Muscle layer of duodenum (tissue), 2 donors: ENCODE data around the gene RAC2.

Experiments
- H3K27ac ChIP-seq: one replicate; pipeline ENCODE4 v1.7.0; 2013; ENCODE audit warnings: mild to moderate bottlenecking, low read length
- H3K27me3 ChIP-seq: one replicate; pipeline ENCODE4 v1.7.0; 2013; ENCODE audit warnings: low read depth, mild to moderate bottlenecking, control low read depth, low read length
- H3K36me3 ChIP-seq, 2 donors: one replicate each; pipeline ENCODE4 v1.7.0; 2013; ENCODE audit warnings: low read length in 2 of 2, control low read depth in 1 of 2, mild to moderate bottlenecking in 1 of 2; ENCODE audit not compliant: insufficient read depth in 2 of 2, control insufficient read depth in 1 of 2
- H3K4me1 ChIP-seq, 2 donors: one replicate each; pipeline ENCODE4 v1.7.0; 2013; ENCODE audit warnings: low read length in 2 of 2, mild to moderate bottlenecking in 2 of 2, control low read depth in 1 of 2, moderate library complexity in 1 of 2; ENCODE audit not compliant: insufficient read depth in 2 of 2, control insufficient read depth in 1 of 2
- H3K4me3 ChIP-seq, 2 donors: one replicate each; pipeline ENCODE4 v1.7.0; 2013; ENCODE audit warnings: low read length in 2 of 2, low read depth in 1 of 2, mild to moderate bottlenecking in 1 of 2
- H3K9me3 ChIP-seq, 2 donors: one replicate each; pipeline ENCODE4 v1.7.0; 2013; ENCODE audit warnings: low read length in 2 of 2, control low read depth in 1 of 2, mild to moderate bottlenecking in 1 of 2; ENCODE audit not compliant: control insufficient read depth in 1 of 2
- donor health status: healthy.

The RAC2 gene

GRCh38 chr22:37244114-37244921 lies at the start of gene RAC2:
Gene RAC2 (minus strand): TSS chr22:37244269. CDS start chr22:37244148, 121 bp downstream.
- Histone ChIP-seq H3K27ac (peak within 1 kb of the TSS; percentile 45), H3K36me3 (no peaks in the 10 kb centered on the region), H3K4me3 (peak within 1 kb of the TSS; percentile 53 to 59), H3K4me1 (peaks cover 3 to 14% of the 10 kb centered on the region in 2 donors), H3K9me3 (no peaks in the 10 kb centered on the region), H3K27me3 (no peaks in the 10 kb centered on the region)

- no peaks in the 10 kb centered on the region for H3K9me3 ChIP-seq
- H3K4me1 ChIP-seq = no peaks in the 10 kb centered on the region
- H3K27ac ChIP-seq = no peak overlapping the region
- H3K27me3 ChIP-seq = no peaks in the 10 kb centered on the region
- H3K36me3 ChIP-seq = no peaks in the 10 kb centered on the region
- no peak overlapping the region for H3K4me3 ChIP-seq
These were observed 49.1 kb upstream of the RAC2 start for GRCh38 chr22:37293172-37293571.

- Histone ChIP-seq H3K27ac (no peak overlapping the region), H3K4me1 (no peaks in the 10 kb centered on the region), H3K4me3 (no peak overlapping the region), H3K9me3 (no peaks in the 10 kb centered on the region), H3K27me3 (no peaks in the 10 kb centered on the region), H3K36me3 (no peaks in the 10 kb centered on the region)
These were observed 48.6 kb upstream of the RAC2 start for GRCh38 chr22:37292641-37293040.

- Histone ChIP-seq H3K4me1 (no peaks in the 10 kb centered on the region), H3K27ac (no peak overlapping the region), H3K36me3 (no peaks in the 10 kb centered on the region), H3K4me3 (no peak overlapping the region), H3K27me3 (no peaks in the 10 kb centered on the region), H3K9me3 (no peaks in the 10 kb centered on the region)
These were observed 47.7 kb upstream of the RAC2 start for GRCh38 chr22:37291559-37292298.

GRCh38 chr22:37290737-37291136 lies 46.7 kb upstream of the RAC2 start:
- Histone ChIP-seq H3K27me3 (no peaks in the 10 kb centered on the region), H3K4me1 (no peaks in the 10 kb centered on the region), H3K4me3 (no peak overlapping the region), H3K36me3 (no peaks in the 10 kb centered on the region), H3K9me3 (no peaks in the 10 kb centered on the region), H3K27ac (no peak overlapping the region)

GRCh38 chr22:37289156-37289735 lies 45.2 kb upstream of the RAC2 start:
- no peak overlapping the region for H3K27ac ChIP-seq
- H3K27me3 ChIP-seq = no peaks in the 10 kb centered on the region
- H3K4me3 ChIP-seq = no peak overlapping the region
- no peaks in the 10 kb centered on the region for H3K36me3 ChIP-seq
- H3K9me3 ChIP-seq = no peaks in the 10 kb centered on the region
- H3K4me1 ChIP-seq = peaks cover 0 to 7% of the 10 kb centered on the region in 2 donors

GRCh38 chr22:37288521-37288920 lies 44.5 kb upstream of the RAC2 start:
- no peak overlapping the region for H3K27ac ChIP-seq
- H3K9me3 ChIP-seq = no peaks in the 10 kb centered on the region
- H3K36me3 ChIP-seq = no peaks in the 10 kb centered on the region
- H3K27me3 ChIP-seq = no peaks in the 10 kb centered on the region
- H3K4me1 ChIP-seq = peaks cover 0 to 8% of the 10 kb centered on the region in 2 donors
- no peak overlapping the region for H3K4me3 ChIP-seq

GRCh38 chr22:37287550-37287951 lies 43.5 kb upstream of the RAC2 start:
- H3K4me3 ChIP-seq = no peak overlapping the region
- no peaks in the 10 kb centered on the region for H3K27me3 ChIP-seq
- H3K27ac ChIP-seq = no peak overlapping the region
- no peaks in the 10 kb centered on the region for H3K36me3 ChIP-seq
- no peaks in the 10 kb centered on the region for H3K9me3 ChIP-seq
- H3K4me1 ChIP-seq = peaks cover 0 to 8% of the 10 kb centered on the region in 2 donors

GRCh38 chr22:37285937-37286336 lies 41.9 kb upstream of the RAC2 start:
- Histone ChIP-seq H3K4me3 (no peak overlapping the region), H3K27ac (no peak overlapping the region), H3K36me3 (no peaks in the 10 kb centered on the region), H3K9me3 (no peaks in the 10 kb centered on the region), H3K27me3 (no peaks in the 10 kb centered on the region), H3K4me1 (peaks cover 0 to 8% of the 10 kb centered on the region in 2 donors)

- no peak overlapping the region for H3K27ac ChIP-seq
These were observed 40.8 kb upstream of the RAC2 start for GRCh38 chr22:37284805-37285355.

More at GRCh38 chr22:37284805-37285355, 40.8 kb upstream of the RAC2 start:
- peaks cover 0 to 8% of the 10 kb centered on the region in 2 donors for H3K4me1 ChIP-seq
- H3K27me3 ChIP-seq = no peaks in the 10 kb centered on the region
- peak overlapping the region in 1 of 2 donors; percentile 39 for H3K4me3 ChIP-seq
- no peaks in the 10 kb centered on the region for H3K9me3 ChIP-seq
- H3K36me3 ChIP-seq = no peaks in the 10 kb centered on the region
